CD14-positive monocyte (primary cell): ENCODE results near the gene GOSR1. TPM values are rescaled to one million over a fixed set of nuclear protein-coding genes. Genes with fewer than 3 reads are reported as not detected.
"Not testable (repeated sequence)": the region's sequence is repeated elsewhere in the genome, so short reads cannot be mapped to it uniquely, and the experiment has no call there.

Experiments
- DNase-seq, 3 donors: peaks; one replicate each; pipeline ENCODE4 v3.0.0-alpha.2; 2011 to 2022
- H2AFZ ChIP-seq: 2 replicates; pipeline ENCODE4 v1.6.0; 2012; ENCODE audit warnings: mild to moderate bottlenecking, low read depth, low read length, inconsistent platforms; ENCODE audit not compliant: insufficient read depth, poor library complexity, severe bottlenecking
- H3K27ac ChIP-seq, 2 donors: 1 replicate in 1 of 2; 2 replicates in 1 of 2; pipeline ENCODE4 v1.5.1; 2012 to 2013; ENCODE audit warnings: low read length in 2 of 2, control low read depth in 1 of 2, inconsistent platforms in 1 of 2, low read depth in 1 of 2, mild to moderate bottlenecking in 1 of 2
- H3K27me3 ChIP-seq, 2 donors: one replicate each; pipeline versions ENCODE4 v1.6.0 to v1.6.1; 2011 to 2013; ENCODE audit warnings: low read length in 2 of 2; ENCODE audit not compliant: control insufficient read depth in 2 of 2, insufficient read depth in 2 of 2
- H3K36me3 ChIP-seq, 2 donors: replicated peaks in 1 of 2; 1 replicate in 1 of 2; 2 replicates in 1 of 2; pipeline versions ENCODE4 v1.5.1 to v1.6.1; 2012 to 2013; ENCODE audit warnings: low read length in 2 of 2, control low read depth in 1 of 2, inconsistent platforms in 1 of 2, mild to moderate bottlenecking in 1 of 2; ENCODE audit not compliant: insufficient read depth in 2 of 2, control insufficient read depth in 1 of 2
- H3K4me1 ChIP-seq, 2 donors: 1 replicate in 1 of 2; 2 replicates in 1 of 2; pipeline versions ENCODE4 v1.5.1 to v1.6.1; 2012 to 2013; ENCODE audit warnings: low read length in 2 of 2, control low read depth in 1 of 2, inconsistent platforms in 1 of 2, mild to moderate bottlenecking in 1 of 2, moderate library complexity in 1 of 2; ENCODE audit not compliant: insufficient read depth in 2 of 2, control insufficient read depth in 1 of 2
- H3K4me2 ChIP-seq: replicated peaks from 2 replicates; pipeline ENCODE3; 2012; ENCODE audit warnings: low read length, moderate library complexity, mild to moderate bottlenecking; ENCODE audit not compliant: poor library complexity, severe bottlenecking; ENCODE audit errors: extremely low read depth
- H3K4me3 ChIP-seq, 3 experiments: fragments of 200-600 bp in 1 of 3; sonication (generic) in 1 of 3; replicated peaks in 1 of 3; 1 replicate in 2 of 3; 2 replicates in 1 of 3; pipeline ENCODE4 v1.5.1; 2011 to 2013; ENCODE audit warnings: low read length in 3 of 3, mild to moderate bottlenecking in 3 of 3, control low read depth in 2 of 3, low read depth in 2 of 3, inconsistent platforms in 1 of 3, moderate library complexity in 1 of 3
- H3K79me2 ChIP-seq: 2 replicates; pipeline ENCODE4 v1.6.0; 2012; ENCODE audit warnings: mild to moderate bottlenecking, control low read depth, inconsistent platforms, low read length, moderate library complexity; ENCODE audit not compliant: insufficient read depth
- H3K9ac ChIP-seq: 2 replicates; pipeline ENCODE4 v1.6.0; 2017; ENCODE audit warnings: low read length, mild to moderate bottlenecking; ENCODE audit not compliant: insufficient read depth, poor library complexity, severe bottlenecking
- H3K9me3 ChIP-seq, 2 donors: replicated peaks in 1 of 2; 1 replicate in 1 of 2; 2 replicates in 1 of 2; pipeline versions ENCODE4 v1.5.1 to v1.6.1; 2012 to 2013; ENCODE audit warnings: low read length in 2 of 2, control low read depth in 1 of 2; ENCODE audit not compliant: control insufficient read depth in 1 of 2, insufficient read depth in 1 of 2
- H4K20me1 ChIP-seq: 2 replicates; pipeline ENCODE4 v1.6.0; 2012; ENCODE audit warnings: mild to moderate bottlenecking, low read length, control low read depth, moderate library complexity; ENCODE audit not compliant: insufficient read depth
- H3K27ac Mint-ChIP-seq, 7 donors: one replicate each; pipeline ENCODE4 v1.8.0; 2020; ENCODE audit warnings: mild to moderate bottlenecking in 7 of 7, mixed read lengths in 7 of 7, moderate library complexity in 6 of 7, inconsistent platforms in 2 of 7
- H3K27me3 Mint-ChIP-seq, 3 donors: one replicate each; pipeline ENCODE4 v1.8.0; 2021 to 2022; ENCODE audit warnings: low read depth in 3 of 3, mild to moderate bottlenecking in 3 of 3, mixed read lengths in 3 of 3, moderate library complexity in 3 of 3, inconsistent platforms in 1 of 3
- H3K36me3 Mint-ChIP-seq, 2 donors: one replicate each; pipeline ENCODE4 v1.8.0; 2020; ENCODE audit warnings: mixed read lengths in 2 of 2, inconsistent platforms in 1 of 2, mild to moderate bottlenecking in 1 of 2
- H3K4me1 Mint-ChIP-seq: one replicate; pipeline ENCODE4 v1.8.0; 2020; ENCODE audit warnings: mild to moderate bottlenecking, mixed read lengths
- H3K4me3 Mint-ChIP-seq, 2 donors: one replicate each; pipeline ENCODE4 v1.8.0; 2020; ENCODE audit warnings: mild to moderate bottlenecking in 2 of 2, mixed read lengths in 2 of 2, moderate library complexity in 1 of 2
- H3K9me3 Mint-ChIP-seq, 7 donors: one replicate each; pipeline ENCODE4 v1.8.0; 2020 to 2022; ENCODE audit warnings: mixed read lengths in 7 of 7, mild to moderate bottlenecking in 6 of 7, moderate library complexity in 6 of 7, inconsistent platforms in 2 of 7
- CTCF ChIP-seq: fragments of 200-600 bp; IDR thresholded peaks from one replicate; pipeline ENCODE4 v1.8.0; 2022; ENCODE audit warnings: antibody characterized with exemption, mild to moderate bottlenecking
- WGBS: methylation state at CpG from one replicate; pipeline ENCODE4 v1.1.5; 2013; ENCODE audit warnings: missing lambda C conversion rate; ENCODE audit not compliant: insufficient coverage; 5-methylcytosine and 5-hydroxymethylcytosine counted together
- intact Hi-C, 2 donors: fragments of 100-400 bp; cut with micrococcal nuclease; formaldehyde crosslinking; loops; one replicate each; pipeline versions ENCODE4 v1.15.0 to v1.15.1; 2023
- polyA plus RNA-seq, 3 donors: library from polyadenylated mRNA; depleted of rRNA in 1 of 3; unstranded in 2 of 3; stranded (reverse) in 1 of 3; fragments of 300-500 nt in 2 of 3; fragments of >200 nt in 1 of 3; fragmentation: Illumina TruSeq in 2 of 3; gene quantifications; 1 replicate in 2 of 3; 2 replicates in 1 of 3; pipeline ENCODE4 v1.2.3, GENCODE V29; 2012 to 2021

Gene GOSR1
- polyA plus RNA-seq, 3 donors = 12.6 to 35.7 (median 20.9) TPM

GRCh38 chr17:30558686-30559545, 81.7 kb downstream of the GOSR1 start:
- Histone ChIP-seq H3K4me1 (no peaks in the 10 kb centered on the region), H3K4me3 (no peak overlapping the region), H3K4me2 (no peak overlapping the region), H3K9me3 (no peaks in the 10 kb centered on the region), H3K79me2 (no peaks in the 10 kb centered on the region), H3K9ac (no peak overlapping the region), H3K36me3 (no peaks in the 10 kb centered on the region), H2AFZ (no peak overlapping the region), H3K27me3 (no peaks in the 10 kb centered on the region), H4K20me1 (no peaks in the 10 kb centered on the region), H3K27ac (no peak overlapping the region)
- H3K36me3 Mint-ChIP-seq = no peaks in the 10 kb centered on the region
- H3K27ac Mint-ChIP-seq = no peak overlapping the region
- 95% methylated on average over 15 of the region's 22 CpGs for WGBS
- no peaks in the 10 kb centered on the region for H3K9me3 Mint-ChIP-seq
- DNase-seq = no peak
- no peak overlapping the region for H3K4me3 Mint-ChIP-seq
- intact Hi-C loops = no loop called here
- peaks cover 0 to 10% (median 3%) of the 10 kb centered on the region in 3 donors for H3K27me3 Mint-ChIP-seq
- peaks cover 7% of the 10 kb centered on the region for H3K4me1 Mint-ChIP-seq
- TF ChIP-seq CTCF = no peak

- Mint-ChIP-seq H3K4me1 (peaks cover 14% of the 10 kb centered on the region), H3K27ac (no peak overlapping the region), H3K4me3 (no peak overlapping the region), H3K27me3 (peaks cover 0 to 9% (median 3%) of the 10 kb centered on the region in 3 donors), H3K36me3 (no peaks in the 10 kb centered on the region), H3K9me3 (no peaks in the 10 kb centered on the region)
- H3K4me1 ChIP-seq = peaks cover 4 to 5% of the 10 kb centered on the region in 2 donors
- DNase-seq = no peak
- no peak overlapping the region for H3K9ac ChIP-seq
- 98% methylated on average over 7 of the region's 7 CpGs for WGBS
- intact Hi-C loops = no loop called here
- H3K36me3 ChIP-seq = no peaks in the 10 kb centered on the region
- H3K9me3 ChIP-seq = no peaks in the 10 kb centered on the region
- no peaks in the 10 kb centered on the region for H3K27me3 ChIP-seq
- H3K79me2 ChIP-seq = no peaks in the 10 kb centered on the region
- H2AFZ ChIP-seq = no peak overlapping the region
- H4K20me1 ChIP-seq = no peaks in the 10 kb centered on the region
- no peak for TF ChIP-seq CTCF
- no peak overlapping the region for H3K4me3 ChIP-seq
- no peak overlapping the region for H3K4me2 ChIP-seq
- H3K27ac ChIP-seq = no peak overlapping the region
These were observed 82.4 kb downstream of the GOSR1 start for GRCh38 chr17:30559656-30560055.

- H3K36me3 Mint-ChIP-seq, H3K4me3 ChIP-seq, H3K9me3 ChIP-seq, H3K9me3 Mint-ChIP-seq, H3K27me3 ChIP-seq, H4K20me1 ChIP-seq, H3K27me3 Mint-ChIP-seq, H3K4me1 ChIP-seq, H3K4me3 Mint-ChIP-seq, H3K27ac Mint-ChIP-seq, H3K79me2 ChIP-seq, H3K9ac ChIP-seq, H3K4me2 ChIP-seq, H3K27ac ChIP-seq, H2AFZ ChIP-seq, intact Hi-C loops, DNase-seq, H3K36me3 ChIP-seq: not testable (repeated sequence)
- H3K4me1 Mint-ChIP-seq = peaks cover 18% of the 10 kb centered on the region
- 70% methylated on average over 4 of the region's 8 CpGs for WGBS
These were observed 83.2 kb downstream of the GOSR1 start for GRCh38 chr17:30560117-30561026.
